K562 (cell line): ENCODE data around the gene PPP2R5A. TPM values are rescaled to one million over a fixed set of nuclear protein-coding genes. Genes with fewer than 3 reads are reported as not detected.

Experiments
- ATAC-seq: fragments of 200-7000 bp; cut with Tn5 transposase; 3 replicates; pipeline ENCODE4 v1.9.1; 2020; ENCODE audit warnings: moderate library complexity
- BruUV-seq: library from RNA; stranded (reverse); fragments of 400-500 nt; replicated peaks from 2 replicates; lab custom pipeline; 2021; lab: Mats Ljungman, UMichigan
- CTCF ChIA-PET: fragments of 300-600 bp; formaldehyde crosslinking; extraction: SDS; loops from one replicate; lab custom pipeline; 2021; ENCODE audit warnings: low intra/inter-chr PET ratio; lab: Yijun Ruan, JAX
- POLR2A ChIA-PET: fragments of 300-600, 350-650 bp; sonication (Branson Sonifier 250); formaldehyde crosslinking; extraction: SDS; loops from one replicate; lab custom pipeline; 2021; ENCODE audit warnings: antibody characterized with exemption, inconsistent platforms; lab: Yijun Ruan, JAX
- DNase-seq, 4 experiments: peaks; one replicate each; pipeline versions ENCODE4 v3.0.0 to v3.0.0-alpha.2; 2011 to 2018; ENCODE audit warnings: low spot score in 3 of 4, mixed read lengths in 3 of 4; ENCODE audit errors: extremely low read depth in 1 of 4
- FAIRE-seq: peaks from 2 replicates; lab custom pipeline; 2011; peaks lifted over from hg19 to GRCh38; lab: Jason Lieb, UNC
- H2AFZ ChIP-seq: 2 replicates; pipeline ENCODE4 v1.6.0; 2011; ENCODE audit warnings: low read depth, low read length, control low read depth, inconsistent platforms
- H3K27ac ChIP-seq: fragments of 200-600 bp; 3 replicates; pipeline ENCODE4 v1.8.0; 2011; ENCODE audit warnings: low read depth, mild to moderate bottlenecking, control low read depth, inconsistent platforms, low read length, moderate library complexity, mixed read lengths; ENCODE audit errors: extremely low read depth
- H3K27me3 ChIP-seq, 2 experiments: fragments of 300-600 bp in 1 of 2; 2 replicates in 1 of 2; 3 replicates in 1 of 2; pipeline versions ENCODE4 v1.6.0 to v1.8.0; 2011; ENCODE audit warnings: inconsistent platforms in 2 of 2, low read length in 2 of 2, mild to moderate bottlenecking in 1 of 2, mixed read lengths in 1 of 2, moderate library complexity in 1 of 2; ENCODE audit not compliant: control insufficient read depth in 2 of 2, insufficient read depth in 2 of 2
- H3K36me3 ChIP-seq: fragments of 300-600 bp; 3 replicates; pipeline ENCODE4 v1.8.0; 2011; ENCODE audit warnings: mild to moderate bottlenecking, low read length, inconsistent platforms; ENCODE audit not compliant: control insufficient read depth, insufficient read depth
- H3K4me1 ChIP-seq, 2 experiments: fragments of 200-600 bp in 1 of 2; replicated peaks in 1 of 2; 2 replicates in 1 of 2; 3 replicates in 1 of 2; pipeline versions ENCODE4 v1.5.1 to v1.8.0; 2011; ENCODE audit warnings: inconsistent platforms in 2 of 2, low read length in 2 of 2, mild to moderate bottlenecking in 1 of 2, mixed read lengths in 1 of 2, moderate library complexity in 1 of 2; ENCODE audit not compliant: control insufficient read depth in 2 of 2, insufficient read depth in 2 of 2
- H3K4me2 ChIP-seq: 2 replicates; pipeline ENCODE4 v1.6.1; 2011; ENCODE audit warnings: low read length, control low read depth, inconsistent platforms, mixed read lengths; ENCODE audit not compliant: insufficient read depth
- H3K4me3 ChIP-seq: fragments of 200-600 bp; sonication (generic), shearing (Covaris generic); 2 replicates; pipeline ENCODE4 v1.5.1; 2016; ENCODE audit warnings: control low read depth, inconsistent platforms
- H3K79me2 ChIP-seq: fragments of 200-600 bp; 3 replicates; pipeline ENCODE4 v1.8.0; 2011; ENCODE audit warnings: low read length, inconsistent platforms; ENCODE audit not compliant: control insufficient read depth, insufficient read depth
- H3K9ac ChIP-seq, 2 experiments: 2 replicates each; pipeline versions ENCODE4 v1.6.0 to v1.6.1; 2011; ENCODE audit warnings: low read depth in 2 of 2, low read length in 2 of 2, control low read depth in 1 of 2, inconsistent platforms in 1 of 2, mild to moderate bottlenecking in 1 of 2, mixed read lengths in 1 of 2; ENCODE audit not compliant: insufficient read depth in 1 of 2
- H3K9me1 ChIP-seq: one replicate; pipeline ENCODE4 v1.6.0; 2011; ENCODE audit warnings: inconsistent platforms, mild to moderate bottlenecking, low read length, moderate library complexity; ENCODE audit not compliant: control insufficient read depth, insufficient read depth
- H3K9me3 ChIP-seq: replicated peaks from 2 replicates; pipeline ENCODE4 v1.5.1; 2011; ENCODE audit warnings: low read depth, low read length, inconsistent platforms; ENCODE audit not compliant: control insufficient read depth, insufficient read depth
- H4K20me1 ChIP-seq: replicated peaks from 2 replicates; pipeline ENCODE4 v1.6.1; 2011; ENCODE audit warnings: low read length, inconsistent platforms, mixed read lengths; ENCODE audit not compliant: control insufficient read depth, insufficient read depth
- HDAC1 ChIP-seq, 2 experiments: fragments of 450-650 bp; IDR thresholded peaks; 2 replicates each; pipeline ENCODE4 v1.6.1; 2016 to 2017; ENCODE audit warnings: inconsistent platforms in 1 of 2, mild to moderate bottlenecking in 1 of 2, moderate library complexity in 1 of 2
- MAZ ChIP-seq, 2 experiments: fragments of 450-650 bp in 1 of 2; sonication (generic) in 1 of 2; formaldehyde crosslinking; IDR thresholded peaks in 1 of 2; conservative IDR thresholded peaks in 1 of 2; 2 replicates each; pipeline versions ENCODE4 v1.4.0 to v1.5.0; 2020; ENCODE audit warnings: mild to moderate bottlenecking in 1 of 2, missing genetic modification reagents in 1 of 2
- MNT ChIP-seq, 2 experiments: fragments of 450-650 bp; conservative IDR thresholded peaks; 2 replicates each; pipeline ENCODE4 v1.6.1; 2017; ENCODE audit warnings: mild to moderate bottlenecking in 2 of 2, moderate library complexity in 2 of 2
- NCOA4 ChIP-seq: fragments of 450-650 bp; IDR thresholded peaks from 2 replicates; pipeline ENCODE4 v1.6.1; 2018; ENCODE audit warnings: mild to moderate bottlenecking; ENCODE audit not compliant: partially characterized antibody
- PRDM10 ChIP-seq: fragments of 450-650 bp; IDR thresholded peaks from 2 replicates; pipeline ENCODE4 v1.6.1; 2018; ENCODE audit not compliant: partially characterized antibody
- RBM25 ChIP-seq: fragments of 200-400 bp; formaldehyde crosslinking; IDR thresholded peaks from 2 replicates; pipeline ENCODE4 v1.6.1; 2018; ENCODE audit warnings: low read length, low read depth, moderate library complexity; ENCODE audit not compliant: severe bottlenecking
- ZBED1 ChIP-seq: IDR thresholded peaks from 2 replicates; pipeline ENCODE4 v1.6.1; 2014
- ZNF24 ChIP-seq: fragments of 450-650 bp; IDR thresholded peaks from 2 replicates; pipeline ENCODE4 v1.6.1; 2016
- WGBS: fragments of 100-300 bp; shearing (Covaris generic); methylation state at CpG from one replicate; pipeline ENCODE4 v1.1.6; 2016; ENCODE audit warnings: low coverage, mixed read lengths; ENCODE audit not compliant: insufficient coverage; ENCODE audit errors: missing lambda C conversion rate; 5-methylcytosine and 5-hydroxymethylcytosine counted together
- in situ Hi-C: fragments of 300-500 bp; cut with MboI; formaldehyde crosslinking; loops from 4 replicates; pipeline ENCODE4 v1.15.0; 2018; ENCODE audit warnings: inconsistent platforms, mixed read lengths
- intact Hi-C: fragments of 100-400 bp; cut with micrococcal nuclease; formaldehyde crosslinking; loops from 2 replicates; pipeline ENCODE4 v1.14.2; 2022
- polyA plus RNA-seq, 8 experiments: library from polyadenylated mRNA; depleted of rRNA in 4 of 8; stranded (reverse) in 5 of 8; unstranded in 3 of 8; fragments of >200 nt; fragmentation: Nextera tagmentation in 2 of 8; fragmentation: Illumina TruSeq in 1 of 8; extraction: Ambion mirVana in 2 of 8; extraction: Trizol in 1 of 8; gene quantifications; 2 replicates each; pipeline versions ENCODE4 v1.2.1 to v1.2.3, GENCODE V29; 2011 to 2014; ENCODE audit warnings: inconsistent platforms in 1 of 8, missing spikeins in 1 of 8
- total RNA-seq, 7 experiments: library from RNA; depleted of rRNA in 6 of 7; stranded (reverse); fragments of >200 nt in 6 of 7; fragmentation: Illumina TruSeq in 2 of 7; extraction: Trizol in 2 of 7; gene quantifications; 2 replicates each; pipeline versions ENCODE4 v1.2.1 to v1.2.3, GENCODE V29; 2011 to 2021; ENCODE audit warnings: low replicate concordance in 1 of 7
- TF ChIP-seq, protein P1 (sequence below), 2 experiments: IDR thresholded peaks in 1 of 2; conservative IDR thresholded peaks in 1 of 2; 2 replicates each; pipeline ENCODE4 v1.6.1; 2016; ENCODE audit warnings: low read depth in 2 of 2, mild to moderate bottlenecking in 1 of 2, missing compliant biosample characterization in 1 of 2, missing genetic modification characterization in 1 of 2, moderate library complexity in 1 of 2

PPP2R5A gene
- total and polyA plus RNA-seq, 9 of the 15 experiments (the other 6 are each of a cell fraction or from before 2014, with no cell fraction given), result 26.9 to 106 (median 64.3) TPM

GRCh38 chr1:212288615-212289014, 3.4 kb downstream of the PPP2R5A start (continued):
- 0 out of 4 replicates have a peak, but pooled peaks of 1 of the 2 experiments have one; percentile 2 for TF ChIP-seq MNT (conservative IDR thresholded peaks at IDR 0.05)
- TF ChIP-seq, all 486 proteins: peak for 3

DNA sequence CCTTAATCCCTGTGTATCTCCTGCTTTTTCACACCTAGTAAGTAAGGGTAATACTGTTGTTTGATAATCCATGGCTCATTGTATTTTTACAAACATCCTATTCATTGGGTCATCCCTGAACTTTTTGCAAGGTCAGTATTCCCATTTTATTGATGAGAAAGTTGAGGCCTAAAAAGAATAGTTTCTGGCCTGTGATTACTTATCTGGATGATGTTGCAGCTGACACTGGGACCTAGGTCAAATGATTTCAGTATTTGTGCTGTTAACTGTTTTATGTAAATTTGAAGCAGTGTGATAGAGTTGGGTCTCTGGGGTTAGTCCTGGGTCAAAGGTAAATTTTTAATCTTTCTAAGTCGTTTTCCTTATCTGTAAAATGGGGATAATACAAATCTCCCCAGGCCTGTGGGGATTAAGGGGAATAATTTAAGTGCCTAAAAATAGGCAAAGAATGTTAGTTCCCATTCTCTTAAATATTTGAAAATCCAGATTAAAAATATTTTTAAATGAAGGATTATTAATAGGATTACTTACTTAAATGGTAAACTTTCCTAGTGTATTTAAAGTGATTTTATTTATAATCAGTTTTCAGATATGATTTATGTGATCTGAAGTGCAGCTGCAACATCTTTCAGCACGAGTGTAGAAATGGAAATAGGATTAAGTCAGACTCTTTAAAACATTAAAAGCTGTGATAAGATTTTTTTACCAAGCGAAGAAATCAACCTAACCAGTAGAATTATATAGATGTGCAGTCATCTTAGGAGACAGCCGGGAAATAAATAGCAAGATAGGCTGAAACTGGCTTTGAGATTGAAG, 4.3 kb downstream of the PPP2R5A start:
- in situ Hi-C loops (no loop called here), intact Hi-C loops (loop anchor here (2.0 to 5.0 kb wide), 4 partner anchors 148 to 612 kb away; partner anchors contain the start of gene NEK2)
- Histone ChIP-seq H3K79me2 (peaks cover 94% of the 10 kb centered on the region), H3K9me3 (no peaks in the 10 kb centered on the region), H3K4me3 (no peak overlapping the region), H3K9me1 (no peaks in the 10 kb centered on the region), H3K4me2 (peak overlapping the region; percentile 19), H3K36me3 (peaks cover 17% of the 10 kb centered on the region; the same call in 2 of the 3 replicates), H3K4me1 (peaks cover 21 to 34% of the 10 kb centered on the region in 2 experiments), H2AFZ (no peak overlapping the region), H3K27ac (peak overlapping the region; percentile 40; the same call in 1 of the 3 replicates), H4K20me1 (peaks cover 11% of the 10 kb centered on the region; the same call in 1 of the 2 replicates), H3K27me3 (no peaks in the 10 kb centered on the region), H3K9ac (no peak overlapping the region)
- ATAC-seq (no peak), DNase-seq (no peak), FAIRE-seq (no peak)
- CTCF ChIA-PET, result interaction anchor here (1.0 to 2.5 kb wide), 2 partner anchors 151 to 219 kb away, joined by 5 to 14 read pairs; no protein-coding TSS in a partner anchor
- BruUV-seq, result no TSS peak
- POLR2A ChIA-PET, result interaction anchor here (0.8 to 1.2 kb wide), 2 partner anchors 10 to 200 kb away, joined by 3 read pairs; no protein-coding TSS in a partner anchor
- WGBS, result 22% methylated on average over 4 of the region's 4 CpGs
- TF ChIP-seq PRDM10, result no peak
- no peak for TF ChIP-seq ZBED1
- TF ChIP-seq RBM25, result peak; percentile 99
- TF ChIP-seq NCOA4, result peak; percentile 73
- peak in 1 of 2 experiments; percentile 32; a peak in 1 of 4 replicates for TF ChIP-seq MAZ (CRISPR knock-in tag; conservative IDR thresholded peaks at IDR 0.05 in 1 of 2, IDR thresholded peaks at IDR 0.05 in 1 of 2)
- TF ChIP-seq HDAC1 (IDR thresholded peaks at IDR 0.05), result peak in 1 of 2 experiments; percentile 29; a peak in 2 of 4 replicates
- peak; percentile 49; the same call in 1 of the 2 replicates for TF ChIP-seq ZNF24
- TF ChIP-seq, protein P1, sequence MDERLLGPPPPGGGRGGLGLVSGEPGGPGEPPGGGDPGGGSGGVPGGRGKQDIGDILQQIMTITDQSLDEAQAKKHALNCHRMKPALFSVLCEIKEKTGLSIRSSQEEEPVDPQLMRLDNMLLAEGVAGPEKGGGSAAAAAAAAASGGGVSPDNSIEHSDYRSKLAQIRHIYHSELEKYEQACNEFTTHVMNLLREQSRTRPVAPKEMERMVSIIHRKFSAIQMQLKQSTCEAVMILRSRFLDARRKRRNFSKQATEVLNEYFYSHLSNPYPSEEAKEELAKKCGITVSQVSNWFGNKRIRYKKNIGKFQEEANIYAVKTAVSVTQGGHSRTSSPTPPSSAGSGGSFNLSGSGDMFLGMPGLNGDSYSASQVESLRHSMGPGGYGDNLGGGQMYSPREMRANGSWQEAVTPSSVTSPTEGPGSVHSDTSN (CRISPR knock-in tag; IDR thresholded peaks at IDR 0.05; ENCODE audit: low read depth), result no peak
- TF ChIP-seq, protein P1 (tag; conservative IDR thresholded peaks at IDR 0.05; ENCODE audit: low read depth), result peak; percentile 50
